ENCODE measurements around the gene NFATC1.

GRCh38 chr18:79485788-79486355 lies 90.1 kb downstream of the NFATC1 start:
- TF ChIP-seq CTCF (IDR thresholded peaks at IDR 0.05) (no peak), EP300 (IDR thresholded peaks at IDR 0.05) (no peak)
